SK-N-SH (cell line): ENCODE results near the gene MSANTD7. TPM values are rescaled to one million over a fixed set of nuclear protein-coding genes. Genes with fewer than 3 reads are reported as not detected.
"Not testable (repeated sequence)": the region's sequence is repeated elsewhere in the genome, so short reads cannot be mapped to it uniquely, and the experiment has no call there.

Experiments used
- CTCF ChIA-PET: fragments of 300-600, 350-600 bp; formaldehyde crosslinking; extraction: SDS; loops from one replicate; lab custom pipeline; 2021; lab: Yijun Ruan, JAX
- POLR2A ChIA-PET: fragments of 350-600 bp; sonication (Branson Sonifier 250); formaldehyde crosslinking; extraction: SDS; loops from one replicate; lab custom pipeline; 2020; ENCODE audit warnings: antibody characterized with exemption, inconsistent platforms; lab: Yijun Ruan, JAX
- DNase-seq: peaks from one replicate; pipeline ENCODE4 v3.0.0; 2012
- H2AFZ ChIP-seq: fragments of 200-600 bp; sonication (generic); 2 replicates; pipeline ENCODE4 v1.8.1; 2016; ENCODE audit warnings: antibody characterized with exemption, mild to moderate bottlenecking, low read depth
- H3F3A ChIP-seq: fragments of 200-600 bp; sonication (generic); replicated peaks from 2 replicates; pipeline ENCODE3; 2016; ENCODE audit warnings: antibody characterized with exemption, mild to moderate bottlenecking; ENCODE audit not compliant: insufficient read depth
- H3K27ac ChIP-seq, 2 experiments: fragments of 200-500 bp in 1 of 2; fragments of 200-600 bp in 1 of 2; sonication (Bioruptor generic) in 1 of 2; sonication (generic), shearing (Covaris generic) in 1 of 2; 2 replicates each; pipeline versions ENCODE4 v1.5.1 to v1.6.1; 2014 to 2016; ENCODE audit warnings: low read depth in 2 of 2, inconsistent platforms in 1 of 2, low read length in 1 of 2, mild to moderate bottlenecking in 1 of 2, mixed read lengths in 1 of 2
- H3K27me3 ChIP-seq: fragments of 200-600 bp; sonication (generic), shearing (Covaris generic); 2 replicates; pipeline ENCODE4 v1.6.1; 2016; ENCODE audit warnings: mixed run types; ENCODE audit not compliant: insufficient read depth
- H3K36me3 ChIP-seq, 2 experiments: fragments of 200-500 bp in 1 of 2; fragments of 200-600 bp in 1 of 2; sonication (Bioruptor generic) in 1 of 2; sonication (generic) in 1 of 2; replicated peaks in 1 of 2; 2 replicates each; pipeline versions ENCODE3 to v1.5.1; 2014 to 2016; ENCODE audit warnings: low read length in 1 of 2, mild to moderate bottlenecking in 1 of 2; ENCODE audit not compliant: insufficient read depth in 2 of 2, control insufficient read depth in 1 of 2
- H3K4me1 ChIP-seq, 2 experiments: fragments of 200-500 bp in 1 of 2; fragments of 200-600 bp in 1 of 2; sonication (Bioruptor generic) in 1 of 2; sonication (generic), shearing (Covaris generic) in 1 of 2; 2 replicates each; pipeline versions ENCODE4 v1.5.1 to v1.6.1; 2014 to 2016; ENCODE audit warnings: low read depth in 1 of 2, low read length in 1 of 2, mixed run types in 1 of 2; ENCODE audit not compliant: insufficient read depth in 2 of 2, control insufficient read depth in 1 of 2
- H3K4me2 ChIP-seq: fragments of 200-600 bp; sonication (generic), shearing (Covaris generic); 2 replicates; pipeline ENCODE4 v1.6.1; 2017; ENCODE audit warnings: mixed run types
- H3K4me3 ChIP-seq, 2 experiments: fragments of 200-500 bp in 1 of 2; fragments of 200-600 bp in 1 of 2; sonication (Bioruptor generic) in 1 of 2; sonication (generic), shearing (Covaris generic) in 1 of 2; 2 replicates each; pipeline versions ENCODE4 v1.5.1 to v1.8.1; 2014 to 2016; ENCODE audit warnings: low read depth in 2 of 2, inconsistent platforms in 1 of 2, low read length in 1 of 2, mild to moderate bottlenecking in 1 of 2, mixed read lengths in 1 of 2, moderate library complexity in 1 of 2
- H3K79me2 ChIP-seq: fragments of 200-600 bp; sonication (generic); 2 replicates; pipeline ENCODE4 v1.8.1; 2017; ENCODE audit warnings: mild to moderate bottlenecking; ENCODE audit not compliant: insufficient read depth
- H3K9ac ChIP-seq: fragments of 200-600 bp; sonication (generic); 2 replicates; pipeline ENCODE4 v1.6.1; 2017; ENCODE audit warnings: mixed run types
- H3K9me2 ChIP-seq: fragments of 200-600 bp; sonication (generic); 2 replicates; pipeline ENCODE4 v1.6.1; 2017; ENCODE audit warnings: mixed run types
- H3K9me3 ChIP-seq: fragments of 200-600 bp; sonication (generic); 2 replicates; pipeline ENCODE4 v1.6.1; 2017; ENCODE audit warnings: mixed run types, mild to moderate bottlenecking, moderate library complexity
- H4K20me1 ChIP-seq: fragments of 200-600 bp; sonication (generic); 2 replicates; pipeline ENCODE4 v1.6.1; 2017; ENCODE audit warnings: mild to moderate bottlenecking, mixed run types; ENCODE audit not compliant: insufficient read depth
- EP300 ChIP-seq, 2 experiments: IDR thresholded peaks; 2 replicates each; pipeline versions ENCODE4 v1.4.0 to v1.6.1; 2012; ENCODE audit warnings: borderline replicate concordance in 1 of 2, low read depth in 1 of 2, low read length in 1 of 2
- EZH2phosphoT487 ChIP-seq: fragments of 200-600 bp; sonication (generic); IDR thresholded peaks from 2 replicates; pipeline ENCODE4 v1.6.1; 2017; ENCODE audit warnings: low read depth, mixed run types, mild to moderate bottlenecking, antibody characterized with exemption, moderate library complexity, borderline replicate concordance
- FOSL2 ChIP-seq: IDR thresholded peaks from 2 replicates; pipeline ENCODE4 v1.4.0; 2012; ENCODE audit warnings: low read depth, mild to moderate bottlenecking, moderate library complexity, borderline replicate concordance
- FOXJ3 ChIP-seq: sonication (generic); formaldehyde crosslinking; IDR thresholded peaks from 2 replicates; pipeline ENCODE4 v1.5.1; 2020; ENCODE audit warnings: mild to moderate bottlenecking, missing genetic modification reagents
- FOXM1 ChIP-seq: IDR thresholded peaks from 2 replicates; pipeline ENCODE4 v1.4.0; 2012; ENCODE audit warnings: low read depth, mild to moderate bottlenecking
- GABPA ChIP-seq: IDR thresholded peaks from 2 replicates; pipeline ENCODE4 v1.4.0; 2012; ENCODE audit warnings: low read depth, mild to moderate bottlenecking
- IRF3 ChIP-seq: fragments of 150-350 bp; IDR thresholded peaks from 2 replicates; pipeline ENCODE4 v1.6.1; 2016; ENCODE audit warnings: mild to moderate bottlenecking, low read depth, low read length
- JUND ChIP-seq: IDR thresholded peaks from 2 replicates; pipeline ENCODE4 v1.4.0; 2012
- MAX ChIP-seq: IDR thresholded peaks from 2 replicates; pipeline ENCODE4 v1.4.0; 2012; ENCODE audit warnings: low read depth
- MXI1 ChIP-seq: IDR thresholded peaks from 2 replicates; pipeline ENCODE4 v1.6.1; 2012; ENCODE audit warnings: mild to moderate bottlenecking, low read depth, low read length, improper control_type of control experiment
- NFIC ChIP-seq: IDR thresholded peaks from 2 replicates; pipeline ENCODE4 v1.4.0; 2012; ENCODE audit warnings: borderline replicate concordance
- NRF1 ChIP-seq: IDR thresholded peaks from 2 replicates; pipeline ENCODE4 v1.6.1; 2012; ENCODE audit warnings: low read depth, mild to moderate bottlenecking, low read length
- RAD21 ChIP-seq: IDR thresholded peaks from 2 replicates; pipeline ENCODE4 v1.6.1; 2012; ENCODE audit warnings: mild to moderate bottlenecking, low read length
- RXRA ChIP-seq: IDR thresholded peaks from 2 replicates; pipeline ENCODE4 v1.4.0; 2012; ENCODE audit warnings: low read depth, mild to moderate bottlenecking, borderline replicate concordance
- TEAD4 ChIP-seq: IDR thresholded peaks from 2 replicates; pipeline ENCODE4 v1.4.0; 2012; ENCODE audit warnings: mild to moderate bottlenecking, borderline replicate concordance; ENCODE audit not compliant: insufficient read depth
- USF1 ChIP-seq: IDR thresholded peaks from 2 replicates; pipeline ENCODE4 v1.4.0; 2012; ENCODE audit warnings: low read depth, borderline replicate concordance
- USF2 ChIP-seq: fragments of 150-350 bp; IDR thresholded peaks from 2 replicates; pipeline ENCODE4 v1.6.1; 2017; ENCODE audit warnings: antibody characterized with exemption, low read length, low read depth, borderline replicate concordance
- WGBS: methylation state at CpG from one replicate; pipeline ENCODE4 v1.1.6; 2017; ENCODE audit warnings: low lambda C conversion rate; 5-methylcytosine and 5-hydroxymethylcytosine counted together
- polyA plus RNA-seq, 3 experiments: library from polyadenylated mRNA; depleted of rRNA; stranded (reverse); fragments of >200 nt; gene quantifications; 2 replicates each; pipeline ENCODE4 v1.2.3, GENCODE V29; 2012

MSANTD7 gene
- polyA plus RNA-seq, 1 of the 3 experiments (the other 2 are of a cell fraction), result 3.2 TPM

GRCh38 chr10:14859775-14860174 lies 21.7 kb downstream of the MSANTD7 start (continued):
- TF ChIP-seq MXI1 (no peak), FOSL2 (no peak)

GRCh38 chr10:14860791-14861190 lies 22.7 kb downstream of the MSANTD7 start:
- Histone ChIP-seq H3K9me3 (no peaks in the 10 kb centered on the region), H3K4me3 (no peak overlapping the region), H3K27ac (no peak overlapping the region), H3K36me3 (peaks cover 11 to 20% of the 10 kb centered on the region in 2 experiments), H3K27me3 (no peaks in the 10 kb centered on the region), H3K4me2 (no peak overlapping the region), H3F3A (no peaks in the 10 kb centered on the region), H3K9me2 (no peaks in the 10 kb centered on the region), H4K20me1 (no peaks in the 10 kb centered on the region), H3K9ac (no peak overlapping the region), H3K79me2 (no peaks in the 10 kb centered on the region), H2AFZ (no peak overlapping the region), H3K4me1 (no peaks in the 10 kb centered on the region; a peak in 2 of 4 replicates)
- TF ChIP-seq GABPA (no peak), NFIC (no peak), EP300 (IDR thresholded peaks at IDR 0.05; ENCODE audit: borderline replicate concordance in 1 of 2, low read depth in 1 of 2, low read length in 1 of 2) (no peak), IRF3 (no peak), USF1 (no peak), FOXJ3 (CRISPR knock-in tag) (no peak), EZH2phosphoT487 (no peak), RAD21 (no peak), NRF1 (no peak), JUND (no peak), RXRA (no peak), MAX (no peak), USF2 (no peak), TEAD4 (no peak), FOSL2 (no peak), FOXM1 (no peak)
- ChIA-PET CTCF (interaction anchor here (0.6 to 1.2 kb wide), 2 partner anchors 42 to 324 kb away, joined by 3 read pairs; no protein-coding TSS in a partner anchor), POLR2A (no interaction called here)
- no peak for DNase-seq
- WGBS, result 100% methylated on average over 1 of the region's 1 CpG

- H3K4me3 ChIP-seq, H3K9ac ChIP-seq, H3F3A ChIP-seq, H3K27ac ChIP-seq, H4K20me1 ChIP-seq, H3K27me3 ChIP-seq, CTCF ChIA-PET, H3K9me2 ChIP-seq, H3K79me2 ChIP-seq, H3K4me1 ChIP-seq, H2AFZ ChIP-seq, DNase-seq, H3K4me2 ChIP-seq, POLR2A ChIA-PET, H3K9me3 ChIP-seq: not testable (repeated sequence)
- WGBS, result 90% methylated on average over 6 of the region's 6 CpGs
- H3K36me3 ChIP-seq, result peaks cover 26 to 27% of the 10 kb centered on the region in 2 experiments
Observed at GRCh38 chr10:14864466-14864865, 26.4 kb downstream of the MSANTD7 start.

GRCh38 chr10:14864871-14865270 lies 26.8 kb downstream of the MSANTD7 start:
- H3K36me3 ChIP-seq, result peaks cover 30% of the 10 kb centered on the region in 2 experiments
- H4K20me1 ChIP-seq, H3K79me2 ChIP-seq, H3K27ac ChIP-seq, H3K9me3 ChIP-seq, H3K9me2 ChIP-seq, CTCF ChIA-PET, H3K9ac ChIP-seq, DNase-seq, POLR2A ChIA-PET, H3K4me3 ChIP-seq, H3K4me2 ChIP-seq, H3F3A ChIP-seq, H3K4me1 ChIP-seq, H3K27me3 ChIP-seq, H2AFZ ChIP-seq: not testable (repeated sequence)
- 95% methylated on average over 3 of the region's 3 CpGs for WGBS
